A549 (cell line): ENCODE data around the gene CD164.

Experiments used
- CHD2 ChIP-seq: fragments of 150-350 bp; IDR thresholded peaks from 2 replicates; pipeline ENCODE4 v1.6.1; 2014; ENCODE audit warnings: low read length; ENCODE audit not compliant: partially characterized antibody
- CTCF ChIP-seq: fragments of >200 bp; sonication (Bioruptor Twin); formaldehyde crosslinking; IDR thresholded peaks from 3 replicates; pipeline ENCODE4 v1.5.1; 2016
- KDM1A ChIP-seq: fragments of 200-600 bp; sonication (generic); IDR thresholded peaks from 2 replicates; pipeline ENCODE4 v1.6.1; 2016; ENCODE audit warnings: low read depth, mild to moderate bottlenecking
- POLR2A ChIP-seq: IDR thresholded peaks from 2 replicates; pipeline ENCODE4 v1.6.1; 2012; ENCODE audit warnings: mild to moderate bottlenecking, low read length
- REST ChIP-seq: fragments of 200-600 bp; sonication (generic); IDR thresholded peaks from 2 replicates; pipeline ENCODE4 v1.6.1; 2016; ENCODE audit warnings: antibody characterized with exemption, mild to moderate bottlenecking, moderate library complexity
- SMC3 ChIP-seq: fragments of >200 bp; sonication (Bioruptor Twin); formaldehyde crosslinking; IDR thresholded peaks from 3 replicates; pipeline ENCODE4 v1.6.1; 2018; ENCODE audit warnings: inconsistent platforms

GRCh38 chr6:109362102-109362884 lies 20.0 kb downstream of the CD164 start:
- TF ChIP-seq CTCF (no peak), POLR2A (no peak), KDM1A (no peak), SMC3 (no peak), REST (no peak), CHD2 (no peak)
